Peyer's patch (tissue), 4 donors: Measurements from ENCODE around the gene OBI1. TPM values are rescaled to one million over a fixed set of nuclear protein-coding genes. Genes with fewer than 3 reads are reported as not detected.

Experiments used
- DNase-seq, 3 donors: peaks; one replicate each; pipeline ENCODE4 v3.0.0-alpha.2; 2017 to 2019
- H3K27ac ChIP-seq, 4 donors: fragments of 200-600 bp; sonication (generic); one replicate each; pipeline ENCODE4 v1.5.1; 2016 to 2019
- H3K27me3 ChIP-seq, 2 donors: fragments of 200-600 bp; sonication (generic); one replicate each; pipeline ENCODE4 v1.5.1; 2019
- H3K36me3 ChIP-seq, 3 donors: fragments of 200-600 bp; sonication (generic); one replicate each; pipeline ENCODE4 v1.5.1; 2016 to 2019
- H3K4me1 ChIP-seq, 4 donors: fragments of 200-600 bp; sonication (generic); one replicate each; pipeline ENCODE4 v1.5.1; 2016 to 2019
- H3K4me3 ChIP-seq, 4 donors: fragments of 200-600 bp; sonication (generic); 1 replicate in 3 of 4; 2 replicates in 1 of 4; pipeline ENCODE4 v1.5.1; 2016 to 2019; ENCODE audit warnings: mild to moderate bottlenecking in 1 of 4
- H3K9me3 ChIP-seq, 4 donors: fragments of 200-600 bp; sonication (generic); one replicate each; pipeline ENCODE4 v1.5.1; 2016 to 2019; ENCODE audit warnings: mild to moderate bottlenecking in 1 of 4
- CTCF ChIP-seq, 6 experiments: fragments of 450-650 bp in 4 of 6; fragments of 200-600 bp in 2 of 6; sonication (generic) in 1 of 6; IDR thresholded peaks; one replicate each; pipeline ENCODE4 v1.5.1; 2017 to 2019; ENCODE audit warnings: antibody characterized with exemption in 6 of 6, mild to moderate bottlenecking in 3 of 6, moderate library complexity in 1 of 6
- POLR2A ChIP-seq, 2 donors: fragments of 450-650 bp; IDR thresholded peaks; one replicate each; pipeline ENCODE4 v1.5.1; 2017; ENCODE audit warnings: antibody characterized with exemption in 2 of 2, mild to moderate bottlenecking in 2 of 2, moderate library complexity in 2 of 2
- total RNA-seq, 4 donors: library from RNA; depleted of rRNA; stranded (reverse); fragments of >200 nt; gene quantifications; one replicate each; pipeline ENCODE4 v1.1.0, GENCODE V29; 2016

OBI1 gene
- total RNA-seq, 4 donors from 2014 or later = 4.4 to 13.2 (median 7.9) TPM

GRCh38 chr13:78609464-78610205 is 49.3 kb downstream of the OBI1 start:
- Histone ChIP-seq H3K9me3 (no peaks in the 10 kb centered on the region), H3K4me3 (peak overlapping the region; percentile 20 to 59 (median 42))
- DNase-seq = no peak

GRCh38 chr13:78608688-78609463 is 50.1 kb downstream of the OBI1 start:
- H3K36me3 ChIP-seq = peaks cover 0 to 5% (median 0%) of the 10 kb centered on the region in 3 donors
- H3K27me3 ChIP-seq = peaks cover 0 to 53% of the 10 kb centered on the region in 2 donors
- H3K27ac ChIP-seq = no peak overlapping the region
- peaks cover 0 to 28% (median 6%) of the 10 kb centered on the region in 4 donors for H3K4me1 ChIP-seq
- no peaks in the 10 kb centered on the region for H3K9me3 ChIP-seq
- no peak for DNase-seq
- no peak for TF ChIP-seq POLR2A (IDR thresholded peaks at IDR 0.05)
- no peak for TF ChIP-seq CTCF (IDR thresholded peaks at IDR 0.05)
- peak overlapping the region; percentile 20 to 59 (median 42) for H3K4me3 ChIP-seq

More at GRCh38 chr13:78609464-78610205, 49.3 kb downstream of the OBI1 start:
- peaks cover 0 to 7% (median 0%) of the 10 kb centered on the region in 3 donors for H3K36me3 ChIP-seq
- H3K4me1 ChIP-seq = peaks cover 0 to 28% (median 6%) of the 10 kb centered on the region in 4 donors
- H3K27me3 ChIP-seq = peaks cover 0 to 47% of the 10 kb centered on the region in 2 donors
- TF ChIP-seq POLR2A (IDR thresholded peaks at IDR 0.05) (no peak), CTCF (IDR thresholded peaks at IDR 0.05) (no peak)
- H3K27ac ChIP-seq = no peak overlapping the region

GRCh38 chr13:78608252-78608687 is 50.7 kb downstream of the OBI1 start:
- DNase-seq = no peak
- Histone ChIP-seq H3K36me3 (no peaks in the 10 kb centered on the region), H3K27ac (no peak overlapping the region), H3K27me3 (peaks cover 0 to 58% of the 10 kb centered on the region in 2 donors), H3K4me1 (peaks cover 0 to 32% (median 6%) of the 10 kb centered on the region in 4 donors), H3K4me3 (peak overlapping the region in 3 of 4 donors; percentile 35 to 59 (median 49)), H3K9me3 (no peaks in the 10 kb centered on the region)
- TF ChIP-seq POLR2A (IDR thresholded peaks at IDR 0.05) (no peak), CTCF (IDR thresholded peaks at IDR 0.05) (no peak)

DNA sequence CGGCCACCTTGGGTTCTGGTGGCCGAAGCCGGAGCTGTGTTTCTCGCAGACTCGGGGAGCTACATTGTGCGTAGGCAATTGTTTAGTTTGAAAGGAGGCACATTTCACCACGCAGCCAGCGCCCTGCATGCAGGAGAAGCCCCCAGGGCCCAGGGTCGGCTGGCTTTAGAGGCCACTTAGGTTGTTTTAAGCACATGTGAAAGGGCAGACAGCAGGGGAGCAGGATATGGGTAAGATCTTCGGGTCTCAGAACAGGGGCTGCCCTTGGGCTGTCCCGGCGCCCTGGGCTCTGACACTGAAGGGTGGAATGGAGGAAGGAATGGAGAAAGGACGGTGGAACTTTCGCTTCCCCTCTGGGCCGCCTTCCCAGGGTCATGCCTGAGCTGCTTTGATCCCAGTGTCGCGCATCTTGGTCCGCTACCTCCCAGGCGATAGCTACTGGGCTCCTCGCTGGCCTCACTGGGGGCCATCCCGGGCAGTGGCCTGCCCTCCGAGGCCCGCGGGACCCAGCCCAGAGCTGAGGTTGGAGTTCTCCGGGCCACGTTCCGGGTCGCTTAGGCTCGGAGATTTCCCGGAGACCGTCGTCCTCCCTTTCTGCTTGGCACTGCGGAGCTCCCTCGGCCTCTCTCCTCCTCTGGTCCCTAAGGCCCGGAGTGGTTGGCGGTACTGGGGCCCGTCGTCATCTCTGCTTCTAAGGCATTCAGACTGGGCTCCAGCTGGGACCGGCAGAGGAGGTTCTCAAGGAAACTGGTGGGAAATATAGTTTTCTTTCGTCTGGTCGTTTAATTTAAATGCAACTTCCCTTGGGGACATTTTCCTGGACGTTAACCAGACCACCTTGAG is 51.3 kb downstream of the OBI1 start:
- no peak for DNase-seq
- TF ChIP-seq POLR2A (IDR thresholded peaks at IDR 0.05) = no peak
- TF ChIP-seq CTCF (IDR thresholded peaks at IDR 0.05) = no peak
- no peaks in the 10 kb centered on the region for H3K36me3 ChIP-seq
- H3K9me3 ChIP-seq = no peaks in the 10 kb centered on the region
- H3K27ac ChIP-seq = no peak overlapping the region
- H3K4me3 ChIP-seq = no peak overlapping the region
- H3K27me3 ChIP-seq = peaks cover 0 to 63% of the 10 kb centered on the region in 2 donors
- peaks cover 0 to 39% (median 9%) of the 10 kb centered on the region in 4 donors for H3K4me1 ChIP-seq
